AG09319 (cell line): ENCODE results near the gene KCNIP4.

ENCODE experiments used
- DNase-seq: peaks from one replicate; pipeline ENCODE4 v3.0.0-alpha.2; 2010; ENCODE audit warnings: low read depth; ENCODE audit errors: extremely low read depth
- CTCF ChIP-seq: IDR thresholded peaks from 2 replicates; pipeline ENCODE4 v1.5.1; 2011; ENCODE audit warnings: low read depth, mild to moderate bottlenecking, inconsistent platforms, low read length, moderate library complexity

The KCNIP4 gene

GRCh38 chr4:21535898-21536297, 412.7 kb downstream of the KCNIP4 start:
- no peak for TF ChIP-seq CTCF
- DNase-seq, result no peak

GRCh38 chr4:21531048-21531447, 417.5 kb downstream of the KCNIP4 start:
- no peak for DNase-seq
- TF ChIP-seq CTCF, result no peak

- no peak for TF ChIP-seq CTCF
- no peak for DNase-seq
Measured at GRCh38 chr4:21529214-21529613, 419.4 kb downstream of the KCNIP4 start.

GRCh38 chr4:21522296-21522695, 426.3 kb downstream of the KCNIP4 start:
- no peak for DNase-seq
- TF ChIP-seq CTCF, result no peak

- TF ChIP-seq CTCF, result no peak
- DNase-seq, result no peak
Measured at GRCh38 chr4:21517126-21517859, 431.3 kb downstream of the KCNIP4 start.

- no peak for DNase-seq
- no peak for TF ChIP-seq CTCF
Measured at GRCh38 chr4:21514022-21514694, 434.4 kb downstream of the KCNIP4 start.

- peak; percentile 2 for DNase-seq
- TF ChIP-seq CTCF, result peak; percentile 26
Measured at GRCh38 chr4:21512353-21512752, 436.2 kb downstream of the KCNIP4 start.
